ENCODE measurements around the gene RBP4.

RBP4 gene

GRCh38 chr10:93601146-93601773 is at the start of gene RBP4:
Gene RBP4 (minus strand): TSS chr10:93601235. CDS start chr10:93601028, 207 bp downstream.
- no peak for TF ChIP-seq CTCF (conservative IDR thresholded peaks at IDR 0.05; ENCODE audit: low read length)
- DNase-seq (ENCODE audit: low read depth) = no peak
- peak within 1 kb of the TSS; percentile 20; the same call in 1 of the 2 replicates for H3K4me3 ChIP-seq (ENCODE audit: low read length)

- DNase-seq (ENCODE audit: low read depth) = no peak
- no peak for TF ChIP-seq CTCF (conservative IDR thresholded peaks at IDR 0.05; ENCODE audit: low read length)
These were observed 38.8 kb upstream of the RBP4 start for GRCh38 chr10:93639791-93640190.

GRCh38 chr10:93630625-93631557 is 29.9 kb upstream of the RBP4 start:
- DNase-seq (ENCODE audit: low read depth) = no peak
- TF ChIP-seq CTCF (conservative IDR thresholded peaks at IDR 0.05; ENCODE audit: low read length) = no peak
- H3K4me3 ChIP-seq (ENCODE audit: low read length) = no peak overlapping the region

More at GRCh38 chr10:93639791-93640190, 38.8 kb upstream of the RBP4 start:
- no peak overlapping the region for H3K4me3 ChIP-seq (ENCODE audit: low read length)

- DNase-seq (ENCODE audit: low read depth) = no peak
- no peak for TF ChIP-seq CTCF (conservative IDR thresholded peaks at IDR 0.05; ENCODE audit: low read length)
- H3K4me3 ChIP-seq (ENCODE audit: low read length) = no peak overlapping the region
These were observed 28.7 kb upstream of the RBP4 start for GRCh38 chr10:93629647-93630305.

GRCh38 chr10:93628858-93629257 is 27.8 kb upstream of the RBP4 start:
- TF ChIP-seq CTCF (conservative IDR thresholded peaks at IDR 0.05; ENCODE audit: low read length) = no peak
- H3K4me3 ChIP-seq (ENCODE audit: low read length) = no peak overlapping the region
- DNase-seq (ENCODE audit: low read depth) = no peak

GRCh38 chr10:93622942-93623341 is 21.9 kb upstream of the RBP4 start:
- no peak for TF ChIP-seq CTCF (conservative IDR thresholded peaks at IDR 0.05; ENCODE audit: low read length)
- no peak for DNase-seq (ENCODE audit: low read depth)
- no peak overlapping the region for H3K4me3 ChIP-seq (ENCODE audit: low read length)

Data from AG10803 (cell line).